Measurements from ENCODE around the gene UCP2. TPM values are rescaled to one million over a fixed set of nuclear protein-coding genes. Genes with fewer than 3 reads are reported as not detected.

The UCP2 gene
- total RNA-seq, 1 donor from 2014 or later = 69.2 TPM

DNA sequence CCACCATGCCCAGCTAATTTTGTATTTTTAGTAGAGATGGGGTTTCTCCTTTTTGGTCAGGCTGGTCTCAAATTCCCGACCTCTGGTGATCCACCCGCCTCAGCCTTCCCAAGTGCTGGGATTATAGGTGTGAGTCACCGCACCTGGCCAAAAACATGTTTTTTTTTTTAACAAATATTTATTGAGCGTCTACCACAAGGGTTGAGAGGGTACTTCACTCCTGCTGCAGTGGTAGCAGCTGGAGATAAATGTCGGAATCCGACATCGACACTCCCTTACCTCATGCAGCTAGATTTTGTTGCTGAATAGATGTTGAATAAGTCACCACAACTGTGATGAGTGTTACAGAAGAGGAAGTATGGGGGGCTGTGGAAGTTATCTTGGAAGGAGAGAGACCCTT, 30.8 kb downstream of the UCP2 start:
- Histone ChIP-seq H3K36me3 (no peaks in the 10 kb centered on the region), H2AFZ (replicated peaks) (no peak overlapping the region), H3K27ac (no peak overlapping the region), H4K20me1 (ENCODE audit: low read depth) (no peaks in the 10 kb centered on the region), H3K4me1 (no peaks in the 10 kb centered on the region), H3K27me3 (no peaks in the 10 kb centered on the region), H3K4me2 (no peak overlapping the region), H3K9me3 (ENCODE audit: low read depth) (no peaks in the 10 kb centered on the region), H3F3A (ENCODE audit: low read depth) (no peaks in the 10 kb centered on the region), H3K4me3 (no peak overlapping the region), H3K9ac (no peak overlapping the region), H3K79me2 (ENCODE audit: low read depth) (no peaks in the 10 kb centered on the region)
- peaks cover 16% of the 10 kb centered on the region for H3K4me1 Mint-ChIP-seq
- H3K36me3 Mint-ChIP-seq = no peaks in the 10 kb centered on the region
- H3K9me3 Mint-ChIP-seq = peaks cover 3% of the 10 kb centered on the region
- no peaks in the 10 kb centered on the region for H3K27me3 Mint-ChIP-seq (ENCODE audit: insufficient read depth, low read depth)
- H3K4me3 Mint-ChIP-seq = no peak overlapping the region
- no peak for DNase-seq (ENCODE audit: low spot score)
- TF ChIP-seq, protein P1, sequence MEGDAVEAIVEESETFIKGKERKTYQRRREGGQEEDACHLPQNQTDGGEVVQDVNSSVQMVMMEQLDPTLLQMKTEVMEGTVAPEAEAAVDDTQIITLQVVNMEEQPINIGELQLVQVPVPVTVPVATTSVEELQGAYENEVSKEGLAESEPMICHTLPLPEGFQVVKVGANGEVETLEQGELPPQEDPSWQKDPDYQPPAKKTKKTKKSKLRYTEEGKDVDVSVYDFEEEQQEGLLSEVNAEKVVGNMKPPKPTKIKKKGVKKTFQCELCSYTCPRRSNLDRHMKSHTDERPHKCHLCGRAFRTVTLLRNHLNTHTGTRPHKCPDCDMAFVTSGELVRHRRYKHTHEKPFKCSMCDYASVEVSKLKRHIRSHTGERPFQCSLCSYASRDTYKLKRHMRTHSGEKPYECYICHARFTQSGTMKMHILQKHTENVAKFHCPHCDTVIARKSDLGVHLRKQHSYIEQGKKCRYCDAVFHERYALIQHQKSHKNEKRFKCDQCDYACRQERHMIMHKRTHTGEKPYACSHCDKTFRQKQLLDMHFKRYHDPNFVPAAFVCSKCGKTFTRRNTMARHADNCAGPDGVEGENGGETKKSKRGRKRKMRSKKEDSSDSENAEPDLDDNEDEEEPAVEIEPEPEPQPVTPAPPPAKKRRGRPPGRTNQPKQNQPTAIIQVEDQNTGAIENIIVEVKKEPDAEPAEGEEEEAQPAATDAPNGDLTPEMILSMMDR (IDR thresholded peaks at IDR 0.05) = no peak
- TF ChIP-seq EZH2phosphoT487 (IDR thresholded peaks at IDR 0.05) (no peak), EZH2 (IDR thresholded peaks at IDR 0.05) (no peak)
- H3K27ac Mint-ChIP-seq = no peak overlapping the region

DNA sequence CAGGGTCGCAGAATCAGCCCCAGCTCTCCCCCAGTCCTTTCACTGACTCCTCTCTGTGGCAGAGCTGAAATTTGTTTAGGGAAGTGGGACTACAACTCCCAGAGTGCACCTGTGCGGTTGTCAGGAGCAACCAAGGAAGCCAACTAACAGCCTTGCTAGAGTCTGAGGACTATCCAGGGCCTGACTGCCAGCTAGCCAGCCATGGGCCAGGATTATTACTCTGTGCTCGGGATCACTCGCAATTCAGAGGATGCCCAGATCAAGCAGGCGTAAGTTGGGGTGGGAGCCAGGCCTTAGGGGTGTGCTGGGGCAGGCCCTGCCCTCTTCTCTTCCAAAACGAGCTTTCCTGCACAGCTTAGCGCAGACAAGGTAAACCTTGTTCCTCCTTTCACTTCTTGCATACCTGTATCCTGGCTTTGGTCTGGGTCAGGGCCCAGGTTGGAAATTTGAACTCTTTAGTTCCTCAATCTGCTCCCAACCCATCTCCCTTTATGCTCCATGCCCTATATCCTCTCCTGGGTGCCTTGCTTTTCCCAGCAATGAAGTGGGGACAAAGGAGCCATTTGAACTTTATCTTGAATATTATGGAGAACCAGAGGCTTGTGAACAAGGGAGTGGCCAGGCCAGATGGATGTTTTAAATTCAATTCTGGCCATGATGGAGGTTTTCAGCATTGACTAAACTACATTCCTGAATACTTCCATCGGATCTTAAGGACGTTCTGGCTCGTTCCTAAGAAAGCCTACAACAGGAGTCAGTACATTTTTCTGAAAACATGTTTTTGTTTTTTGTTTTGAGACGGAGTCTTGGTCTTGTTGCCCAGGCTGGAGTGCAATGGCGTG, 31.6 kb downstream of the UCP2 start, which contains the start of gene DNAJB13:
Gene DNAJB13, plus strand, starts transcription at position 158 of the 842 bp plus-strand sequence. Its CDS starts 44 bp downstream, at position 202.
- H3K79me2 ChIP-seq (ENCODE audit: low read depth) = no peaks in the 10 kb centered on the region
- H3K36me3 ChIP-seq = no peaks in the 10 kb centered on the region
- H2AFZ ChIP-seq (replicated peaks) = no peak within 1 kb of the TSS
- H3K27me3 Mint-ChIP-seq (ENCODE audit: insufficient read depth, low read depth) = peaks cover 2% of the 10 kb centered on the region
- TF ChIP-seq EZH2phosphoT487 (IDR thresholded peaks at IDR 0.05) (no peak), EZH2 (IDR thresholded peaks at IDR 0.05) (no peak)
- TF ChIP-seq, protein P1 (IDR thresholded peaks at IDR 0.05) = no peak
- H3K4me3 ChIP-seq = no peak within 1 kb of the TSS
- H3K4me1 Mint-ChIP-seq = peaks cover 11% of the 10 kb centered on the region
- H4K20me1 ChIP-seq (ENCODE audit: low read depth) = no peaks in the 10 kb centered on the region
- H3K4me3 Mint-ChIP-seq = peak within 1 kb of the TSS; percentile 52
- peak; percentile 85 for DNase-seq (ENCODE audit: low spot score)
- peaks cover 3% of the 10 kb centered on the region for H3K9me3 Mint-ChIP-seq
- no peak within 1 kb of the TSS for H3K9ac ChIP-seq
- no peaks in the 10 kb centered on the region for H3K9me3 ChIP-seq (ENCODE audit: low read depth)
- no peaks in the 10 kb centered on the region for H3K27me3 ChIP-seq
- H3K36me3 Mint-ChIP-seq = no peaks in the 10 kb centered on the region
- H3K4me2 ChIP-seq = no peak within 1 kb of the TSS
- no peak within 1 kb of the TSS for H3K27ac Mint-ChIP-seq
- no peaks in the 10 kb centered on the region for H3F3A ChIP-seq (ENCODE audit: low read depth)
- no peaks in the 10 kb centered on the region for H3K4me1 ChIP-seq
- no peak within 1 kb of the TSS for H3K27ac ChIP-seq

DNA sequence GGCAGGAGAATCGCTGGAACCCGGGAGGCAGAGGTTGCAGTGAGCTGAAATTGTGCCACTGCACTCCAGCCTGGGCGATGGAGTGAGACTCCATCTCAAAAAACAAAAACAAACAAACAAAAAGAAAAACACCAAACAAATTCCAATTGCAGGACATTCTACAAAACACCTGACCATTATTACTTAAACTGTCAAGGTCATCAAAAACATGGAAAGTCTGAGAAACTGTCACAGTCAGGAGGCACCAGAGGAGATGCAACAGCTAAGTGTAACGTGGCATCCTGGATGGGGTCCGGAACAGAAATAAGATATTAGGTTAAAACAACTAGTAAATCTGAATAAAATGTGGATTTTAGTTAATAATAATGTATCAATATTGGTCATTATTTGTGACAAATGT, 32.7 kb downstream of the UCP2 start:
- H3K27me3 ChIP-seq = no peaks in the 10 kb centered on the region
- H3K27me3 Mint-ChIP-seq (ENCODE audit: insufficient read depth, low read depth) = peaks cover 2% of the 10 kb centered on the region
- H4K20me1 ChIP-seq (ENCODE audit: low read depth) = no peaks in the 10 kb centered on the region
- no peaks in the 10 kb centered on the region for H3K79me2 ChIP-seq (ENCODE audit: low read depth)
- H3K9me3 ChIP-seq (ENCODE audit: low read depth) = no peaks in the 10 kb centered on the region
- DNase-seq (ENCODE audit: low spot score) = no peak
- H3K4me1 Mint-ChIP-seq = peaks cover 6% of the 10 kb centered on the region
- no peak overlapping the region for H3K9ac ChIP-seq
- H3F3A ChIP-seq (ENCODE audit: low read depth) = no peaks in the 10 kb centered on the region
- no peaks in the 10 kb centered on the region for H3K36me3 Mint-ChIP-seq
- no peak overlapping the region for H3K4me3 Mint-ChIP-seq
- peaks cover 3% of the 10 kb centered on the region for H3K9me3 Mint-ChIP-seq
- no peak overlapping the region for H3K27ac ChIP-seq
- no peak overlapping the region for H3K4me3 ChIP-seq
- TF ChIP-seq, protein P1 (IDR thresholded peaks at IDR 0.05) = no peak
- TF ChIP-seq EZH2phosphoT487 (IDR thresholded peaks at IDR 0.05) = no peak
- no peak for TF ChIP-seq EZH2 (IDR thresholded peaks at IDR 0.05)
- no peaks in the 10 kb centered on the region for H3K36me3 ChIP-seq
- H3K4me2 ChIP-seq = no peak overlapping the region
- no peak overlapping the region for H3K27ac Mint-ChIP-seq
- no peaks in the 10 kb centered on the region for H3K4me1 ChIP-seq
- H2AFZ ChIP-seq (replicated peaks) = no peak overlapping the region

Data from neural progenitor cell (in vitro differentiated cells).